OCI-LY1 (cell line): ENCODE results near the gene PRKD2.

Source experiments
- H2AFZ ChIP-seq: fragments of 200-600 bp; sonication (generic), shearing (Covaris generic); 2 replicates; pipeline ENCODE4 v1.6.0; 2014; ENCODE audit warnings: antibody characterized with exemption, mild to moderate bottlenecking, low read length
- H3F3A ChIP-seq: fragments of 200-600 bp; sonication (generic), shearing (Covaris generic); 2 replicates; pipeline ENCODE4 v1.6.0; 2014; ENCODE audit warnings: mild to moderate bottlenecking, antibody characterized with exemption, low read length, moderate library complexity; ENCODE audit not compliant: insufficient read depth
- H3K27ac ChIP-seq: fragments of 200-600 bp; sonication (generic); 2 replicates; pipeline ENCODE4 v1.5.1; 2014; ENCODE audit warnings: low read length, mixed run types, mild to moderate bottlenecking, low read depth; ENCODE audit not compliant: poor library complexity, severe bottlenecking
- H3K27me3 ChIP-seq: fragments of 200-600 bp; sonication (generic); 2 replicates; pipeline ENCODE4 v1.6.0; 2014; ENCODE audit warnings: antibody characterized with exemption, mild to moderate bottlenecking, low read length, moderate library complexity; ENCODE audit not compliant: insufficient read depth
- H3K36me3 ChIP-seq: fragments of 200-600 bp; sonication (generic); 2 replicates; pipeline ENCODE4 v1.6.1; 2014; ENCODE audit warnings: mild to moderate bottlenecking, antibody characterized with exemption, low read length, moderate library complexity, mixed read lengths; ENCODE audit not compliant: insufficient read depth
- H3K4me1 ChIP-seq: fragments of 200-600 bp; sonication (generic); 2 replicates; pipeline ENCODE4 v1.5.1; 2014; ENCODE audit warnings: mild to moderate bottlenecking, low read length, moderate library complexity; ENCODE audit not compliant: insufficient read depth, severe bottlenecking
- H3K4me2 ChIP-seq: fragments of 200-600 bp; sonication (generic), shearing (Covaris generic); 2 replicates; pipeline ENCODE4 v1.6.1; 2014; ENCODE audit warnings: low read length
- H3K4me3 ChIP-seq: fragments of 200-600 bp; sonication (generic); 2 replicates; pipeline ENCODE4 v1.5.1; 2014; ENCODE audit warnings: low read length, low read depth, mild to moderate bottlenecking, mixed read lengths; ENCODE audit not compliant: poor library complexity, severe bottlenecking
- H3K79me2 ChIP-seq: fragments of 200-600 bp; shearing (Covaris generic); 2 replicates; pipeline ENCODE4 v1.6.1; 2016; ENCODE audit warnings: mixed run types, low read length, mixed read lengths; ENCODE audit not compliant: insufficient read depth
- H3K9ac ChIP-seq: fragments of 200-600 bp; sonication (generic), shearing (Covaris generic); 2 replicates; pipeline ENCODE4 v1.6.1; 2014; ENCODE audit warnings: mild to moderate bottlenecking, low read length, mixed read lengths
- H3K9me2 ChIP-seq: fragments of 200-600 bp; sonication (generic), shearing (Covaris generic); 2 replicates; pipeline ENCODE4 v1.6.1; 2014; ENCODE audit warnings: low read depth, mild to moderate bottlenecking, low read length, mixed read lengths
- H3K9me3 ChIP-seq: fragments of 200-600 bp; shearing (Covaris generic); 2 replicates; pipeline ENCODE4 v1.6.1; 2014; ENCODE audit warnings: low read length, mixed read lengths
- H4K20me1 ChIP-seq: fragments of 200-600 bp; sonication (generic), shearing (Covaris generic); 2 replicates; pipeline ENCODE4 v1.6.0; 2016; ENCODE audit warnings: mild to moderate bottlenecking, low read length; ENCODE audit not compliant: insufficient read depth
- EZH2 ChIP-seq: fragments of 200-600 bp; sonication (generic), shearing (Covaris generic); IDR thresholded peaks from 2 replicates; pipeline ENCODE4 v1.8.0; 2017; ENCODE audit warnings: borderline replicate concordance, mixed run types, mild to moderate bottlenecking, antibody characterized with exemption, low read length, moderate library complexity, mixed read lengths
- TF ChIP-seq, protein P1 (sequence below): fragments of 200-600 bp; sonication (generic), shearing (Covaris generic); IDR thresholded peaks from 2 replicates; pipeline ENCODE4 v1.5.1; 2017; ENCODE audit warnings: mild to moderate bottlenecking, antibody characterized with exemption, low read length, moderate library complexity, mixed read lengths

PRKD2 gene

GRCh38 chr19:46698395-46699321 lies 18.3 kb downstream of the PRKD2 start:
- TF ChIP-seq, protein P1, sequence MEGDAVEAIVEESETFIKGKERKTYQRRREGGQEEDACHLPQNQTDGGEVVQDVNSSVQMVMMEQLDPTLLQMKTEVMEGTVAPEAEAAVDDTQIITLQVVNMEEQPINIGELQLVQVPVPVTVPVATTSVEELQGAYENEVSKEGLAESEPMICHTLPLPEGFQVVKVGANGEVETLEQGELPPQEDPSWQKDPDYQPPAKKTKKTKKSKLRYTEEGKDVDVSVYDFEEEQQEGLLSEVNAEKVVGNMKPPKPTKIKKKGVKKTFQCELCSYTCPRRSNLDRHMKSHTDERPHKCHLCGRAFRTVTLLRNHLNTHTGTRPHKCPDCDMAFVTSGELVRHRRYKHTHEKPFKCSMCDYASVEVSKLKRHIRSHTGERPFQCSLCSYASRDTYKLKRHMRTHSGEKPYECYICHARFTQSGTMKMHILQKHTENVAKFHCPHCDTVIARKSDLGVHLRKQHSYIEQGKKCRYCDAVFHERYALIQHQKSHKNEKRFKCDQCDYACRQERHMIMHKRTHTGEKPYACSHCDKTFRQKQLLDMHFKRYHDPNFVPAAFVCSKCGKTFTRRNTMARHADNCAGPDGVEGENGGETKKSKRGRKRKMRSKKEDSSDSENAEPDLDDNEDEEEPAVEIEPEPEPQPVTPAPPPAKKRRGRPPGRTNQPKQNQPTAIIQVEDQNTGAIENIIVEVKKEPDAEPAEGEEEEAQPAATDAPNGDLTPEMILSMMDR = no peak
- no peak for TF ChIP-seq EZH2
- Histone ChIP-seq H3K27ac (no peak overlapping the region), H4K20me1 (no peaks in the 10 kb centered on the region), H3K36me3 (peaks cover 83% of the 10 kb centered on the region), H3K27me3 (no peaks in the 10 kb centered on the region), H3K79me2 (no peaks in the 10 kb centered on the region), H3F3A (no peaks in the 10 kb centered on the region), H3K9me3 (no peaks in the 10 kb centered on the region), H2AFZ (no peak overlapping the region), H3K9me2 (no peaks in the 10 kb centered on the region), H3K4me3 (no peak overlapping the region), H3K4me2 (no peak overlapping the region), H3K9ac (no peak overlapping the region), H3K4me1 (no peaks in the 10 kb centered on the region)

DNA sequence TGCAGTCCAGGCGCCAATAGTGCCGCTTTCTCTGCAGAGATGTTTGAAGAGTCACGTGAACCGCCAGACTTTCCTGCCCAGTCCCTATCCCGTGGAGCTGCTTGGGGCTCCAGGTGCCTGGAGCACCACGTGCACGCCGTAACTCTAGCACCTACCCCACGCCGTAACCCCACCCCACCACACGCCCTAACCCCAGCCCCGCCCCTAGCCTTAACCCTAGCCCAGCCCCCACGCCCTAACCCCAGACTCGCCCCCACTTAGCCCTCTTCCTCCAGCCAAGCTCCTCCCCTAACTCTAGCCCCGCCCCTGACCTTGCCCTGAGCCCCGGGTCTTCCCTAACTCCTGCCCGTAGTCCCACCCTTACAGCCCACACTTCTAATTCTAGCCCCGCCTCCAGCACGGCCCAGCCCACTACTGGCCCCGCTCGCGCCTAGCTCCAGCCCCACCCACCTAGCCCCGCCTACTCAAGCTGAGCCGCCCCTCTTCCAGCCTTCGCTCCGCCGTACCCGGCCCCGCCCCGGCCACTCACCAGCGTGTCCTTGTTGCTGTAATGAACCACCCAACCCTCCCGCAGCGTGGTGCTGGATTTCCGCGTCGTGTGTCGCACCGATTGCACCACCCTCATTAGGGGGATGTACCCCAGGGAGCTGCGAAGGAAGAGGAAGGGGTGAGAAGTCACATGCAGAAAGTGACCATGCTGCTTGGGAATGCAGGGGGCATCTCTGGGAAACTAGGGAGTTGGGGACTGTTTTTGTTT lies 19.5 kb downstream of the PRKD2 start:
- H3K79me2 ChIP-seq = no peaks in the 10 kb centered on the region
- no peaks in the 10 kb centered on the region for H3K4me1 ChIP-seq
- no peak overlapping the region for H2AFZ ChIP-seq
- no peaks in the 10 kb centered on the region for H3F3A ChIP-seq
- no peak overlapping the region for H3K9ac ChIP-seq
- no peak overlapping the region for H3K4me3 ChIP-seq
- TF ChIP-seq, protein P1 = no peak
- TF ChIP-seq EZH2 = no peak
- no peaks in the 10 kb centered on the region for H4K20me1 ChIP-seq
- H3K9me3 ChIP-seq = no peaks in the 10 kb centered on the region
- no peak overlapping the region for H3K27ac ChIP-seq
- no peaks in the 10 kb centered on the region for H3K27me3 ChIP-seq
- H3K4me2 ChIP-seq = no peak overlapping the region
- peaks cover 85% of the 10 kb centered on the region for H3K36me3 ChIP-seq
- H3K9me2 ChIP-seq = no peaks in the 10 kb centered on the region

- TF ChIP-seq EZH2 = no peak
- TF ChIP-seq, protein P1 = no peak
- H3K9me3 ChIP-seq = no peaks in the 10 kb centered on the region
- no peaks in the 10 kb centered on the region for H3K79me2 ChIP-seq
- no peak overlapping the region for H3K4me3 ChIP-seq
- H3K9me2 ChIP-seq = no peaks in the 10 kb centered on the region
- H3K36me3 ChIP-seq = peaks cover 85% of the 10 kb centered on the region
- no peaks in the 10 kb centered on the region for H4K20me1 ChIP-seq
- no peak overlapping the region for H3K27ac ChIP-seq
- H3K9ac ChIP-seq = no peak overlapping the region
- no peaks in the 10 kb centered on the region for H3K4me1 ChIP-seq
- H2AFZ ChIP-seq = no peak overlapping the region
- no peaks in the 10 kb centered on the region for H3F3A ChIP-seq
- no peaks in the 10 kb centered on the region for H3K27me3 ChIP-seq
- H3K4me2 ChIP-seq = no peak overlapping the region
Measured at GRCh38 chr19:46696866-46697203, 20.1 kb downstream of the PRKD2 start.
